ENCODE results near the gene MYH16.
A peak's percentile ranks its signal among the peaks of the same experiment; 100 is the strongest.

MYH16 gene

DNA sequence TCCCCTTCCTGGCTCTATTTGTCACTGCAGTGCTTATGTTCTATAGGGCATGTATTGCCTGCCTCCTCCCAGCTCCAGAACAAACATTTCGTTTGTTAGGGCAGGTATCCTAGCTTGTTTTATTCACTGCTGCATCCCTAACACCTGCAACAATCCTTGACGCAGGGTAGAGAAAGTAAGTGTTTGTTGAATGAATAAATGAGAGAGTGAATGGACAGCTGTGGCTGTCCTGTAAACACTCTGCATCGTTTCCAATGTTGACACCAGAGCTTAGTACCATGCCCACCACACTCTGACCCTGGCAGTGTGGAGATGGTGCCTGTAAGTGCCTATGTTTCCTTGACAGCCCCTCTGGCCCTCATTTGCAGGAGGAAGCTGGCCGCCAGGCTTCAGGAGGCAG, 21.0 kb downstream of the MYH16 start:
- H2BK5ac ChIP-seq (ENCODE audit: low read depth, low read length, poor library complexity) = no peak overlapping the region
- no CpG with 5 or more reads among the region's 4 CpGs for WGBS (ENCODE audit: extremely low coverage, insufficient coverage, insufficient read length)
- H2AFZ ChIP-seq (ENCODE audit: insufficient read depth, low read length, poor library complexity) = no peak overlapping the region

GRCh38 chr7:99296471-99296870, 23.8 kb downstream of the MYH16 start:
- no peak overlapping the region for H3K27ac ChIP-seq (ENCODE audit: low read depth, low read length)

More for the DNA sequence above, 21.0 kb downstream of the MYH16 start:
- no peaks in the 10 kb centered on the region for H3K9me3 ChIP-seq (ENCODE audit: insufficient read depth, low read depth, low read length)
- peaks cover 0 to 2% of the 10 kb centered on the region in 2 experiments for H3K4me1 ChIP-seq (ENCODE audit: control insufficient read depth in 1 of 2, insufficient read depth in 2 of 2, low read length in 2 of 2)
- H3K4ac ChIP-seq (ENCODE audit: low read depth, low read length) = no peak overlapping the region
- no peaks in the 10 kb centered on the region for H3K27me3 ChIP-seq (ENCODE audit: insufficient read depth, low read length)
- H3K23ac ChIP-seq (ENCODE audit: low read length) = no peak overlapping the region
- H3K4me3 ChIP-seq (ENCODE audit: low read depth, low read length) = no peak overlapping the region
- H3K4me2 ChIP-seq (ENCODE audit: low read length) = no peak overlapping the region
- no peak overlapping the region for H4K91ac ChIP-seq (ENCODE audit: low read depth, low read length)
- H4K12ac ChIP-seq (ENCODE audit: low read depth, low read length) = no peak overlapping the region
- no peak overlapping the region for H3K27ac ChIP-seq (ENCODE audit: low read depth, low read length)
- no peak overlapping the region for H2AK5ac ChIP-seq (ENCODE audit: low read length)
- H2BK120ac ChIP-seq (ENCODE audit: insufficient read depth, low read length, poor library complexity) = no peak overlapping the region
- no peak overlapping the region for H3K18ac ChIP-seq (ENCODE audit: low read length)
- no peaks in the 10 kb centered on the region for H3K79me2 ChIP-seq (ENCODE audit: control insufficient read depth, insufficient read depth, low read length, poor library complexity)
- no peak overlapping the region for H2BK12ac ChIP-seq (ENCODE audit: low read length)
- H3K9ac ChIP-seq (ENCODE audit: low read length) = no peak overlapping the region
- no peak overlapping the region for H4K8ac ChIP-seq (ENCODE audit: low read depth, low read length)
- no peak overlapping the region for H3K14ac ChIP-seq (ENCODE audit: low read length)
- H3K36me3 ChIP-seq (ENCODE audit: control insufficient read depth in 1 of 2, insufficient read depth in 2 of 2, low read length in 2 of 2) = no peaks in the 10 kb centered on the region
- H3K79me1 ChIP-seq (ENCODE audit: low read length) = no peaks in the 10 kb centered on the region
- DNase-seq = no peak

DNA sequence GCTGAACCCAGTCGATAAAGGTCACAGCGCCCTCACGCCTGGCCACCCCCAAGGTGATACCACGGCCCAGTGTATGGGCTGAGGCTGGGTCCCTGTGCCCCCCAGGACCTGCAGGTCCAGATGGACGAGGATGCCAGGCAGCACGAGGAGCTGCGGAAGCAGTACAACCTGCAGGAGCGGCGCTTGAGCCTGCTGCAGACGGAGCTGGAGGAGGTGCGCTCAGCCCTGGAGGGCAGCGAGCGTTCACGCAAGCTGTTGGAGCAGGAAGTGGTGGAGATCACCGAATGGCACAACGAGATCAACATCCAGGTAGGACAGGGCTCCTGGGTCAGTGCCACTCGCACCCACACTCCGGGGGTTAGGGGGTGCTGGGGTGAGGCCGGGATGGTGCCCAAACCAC, 28.9 kb downstream of the MYH16 start:
- WGBS (ENCODE audit: extremely low coverage, insufficient coverage, insufficient read length) = no CpG with 5 or more reads among the region's 19 CpGs

More at GRCh38 chr7:99296471-99296870, 23.8 kb downstream of the MYH16 start:
- H3K4me2 ChIP-seq (ENCODE audit: low read length) = no peak overlapping the region
- no peaks in the 10 kb centered on the region for H3K9me3 ChIP-seq (ENCODE audit: insufficient read depth, low read depth, low read length)
- H3K27me3 ChIP-seq (ENCODE audit: insufficient read depth, low read length) = no peaks in the 10 kb centered on the region
- H3K4ac ChIP-seq (ENCODE audit: low read depth, low read length) = no peak overlapping the region
- no peak overlapping the region for H2BK120ac ChIP-seq (ENCODE audit: insufficient read depth, low read length, poor library complexity)
- no peaks in the 10 kb centered on the region for H3K79me1 ChIP-seq (ENCODE audit: low read length)
- H4K12ac ChIP-seq (ENCODE audit: low read depth, low read length) = no peak overlapping the region
- H3K14ac ChIP-seq (ENCODE audit: low read length) = no peak overlapping the region
- H4K91ac ChIP-seq (ENCODE audit: low read depth, low read length) = no peak overlapping the region
- WGBS (ENCODE audit: extremely low coverage, insufficient coverage, insufficient read length) = no CpG with 5 or more reads among the region's 5 CpGs
- no peak overlapping the region for H2AFZ ChIP-seq (ENCODE audit: insufficient read depth, low read length, poor library complexity)
- no peak overlapping the region for H2BK5ac ChIP-seq (ENCODE audit: low read depth, low read length, poor library complexity)
- no peak for DNase-seq
- H2AK5ac ChIP-seq (ENCODE audit: low read length) = no peak overlapping the region
- H3K4me3 ChIP-seq (ENCODE audit: low read depth, low read length) = no peak overlapping the region
- H4K8ac ChIP-seq (ENCODE audit: low read depth, low read length) = no peak overlapping the region
- H2BK12ac ChIP-seq (ENCODE audit: low read length) = no peak overlapping the region
- no peak overlapping the region for H3K9ac ChIP-seq (ENCODE audit: low read length)
- H3K23ac ChIP-seq (ENCODE audit: low read length) = no peak overlapping the region
- no peaks in the 10 kb centered on the region for H3K79me2 ChIP-seq (ENCODE audit: control insufficient read depth, insufficient read depth, low read length, poor library complexity)
- no peaks in the 10 kb centered on the region for H3K36me3 ChIP-seq (ENCODE audit: control insufficient read depth in 1 of 2, insufficient read depth in 2 of 2, low read length in 2 of 2)
- H3K4me1 ChIP-seq (ENCODE audit: control insufficient read depth in 1 of 2, insufficient read depth in 2 of 2, low read length in 2 of 2) = peaks cover 0 to 2% of the 10 kb centered on the region in 2 experiments
- H3K18ac ChIP-seq (ENCODE audit: low read length) = no peak overlapping the region

GRCh38 chr7:99305473-99306260, 33.0 kb downstream of the MYH16 start:
- Histone ChIP-seq H3K79me1 (ENCODE audit: low read length) (no peaks in the 10 kb centered on the region), H3K36me3 (ENCODE audit: control insufficient read depth in 1 of 2, insufficient read depth in 2 of 2, low read length in 2 of 2) (no peaks in the 10 kb centered on the region), H3K9me3 (ENCODE audit: insufficient read depth, low read depth, low read length) (peaks cover 3% of the 10 kb centered on the region), H2AK5ac (ENCODE audit: low read length) (no peak overlapping the region), H3K14ac (ENCODE audit: low read length) (no peak overlapping the region), H3K23ac (ENCODE audit: low read length) (no peak overlapping the region), H2BK120ac (ENCODE audit: insufficient read depth, low read length, poor library complexity) (no peak overlapping the region), H3K27ac (ENCODE audit: low read depth, low read length) (no peak overlapping the region), H3K4me2 (ENCODE audit: low read length) (no peak overlapping the region), H3K4me3 (ENCODE audit: low read depth, low read length) (peak overlapping the region; percentile 23), H4K91ac (ENCODE audit: low read depth, low read length) (no peak overlapping the region), H3K79me2 (ENCODE audit: control insufficient read depth, insufficient read depth, low read length, poor library complexity) (no peaks in the 10 kb centered on the region), H4K12ac (ENCODE audit: low read depth, low read length) (no peak overlapping the region), H3K18ac (ENCODE audit: low read length) (no peak overlapping the region), H3K27me3 (ENCODE audit: insufficient read depth, low read length) (no peaks in the 10 kb centered on the region), H2BK5ac (ENCODE audit: low read depth, low read length, poor library complexity) (no peak overlapping the region), H3K9ac (ENCODE audit: low read length) (no peak overlapping the region), H3K4me1 (ENCODE audit: control insufficient read depth in 1 of 2, insufficient read depth in 2 of 2, low read length in 2 of 2) (peaks cover 3% of the 10 kb centered on the region in 2 experiments), H3K4ac (ENCODE audit: low read depth, low read length) (no peak overlapping the region), H4K8ac (ENCODE audit: low read depth, low read length) (no peak overlapping the region), H2BK12ac (ENCODE audit: low read length) (no peak overlapping the region), H2AFZ (ENCODE audit: insufficient read depth, low read length, poor library complexity) (no peak overlapping the region)
- no CpG with 5 or more reads among the region's 16 CpGs for WGBS (ENCODE audit: extremely low coverage, insufficient coverage, insufficient read length)
- DNase-seq = no peak

More for the DNA sequence above, 28.9 kb downstream of the MYH16 start:
- no peak overlapping the region for H4K91ac ChIP-seq (ENCODE audit: low read depth, low read length)
- no peak overlapping the region for H3K27ac ChIP-seq (ENCODE audit: low read depth, low read length)
- H4K12ac ChIP-seq (ENCODE audit: low read depth, low read length) = no peak overlapping the region
- H2BK12ac ChIP-seq (ENCODE audit: low read length) = no peak overlapping the region
- DNase-seq = no peak
- no peak overlapping the region for H3K14ac ChIP-seq (ENCODE audit: low read length)
- H3K4me3 ChIP-seq (ENCODE audit: low read depth, low read length) = no peak overlapping the region
- no peaks in the 10 kb centered on the region for H3K36me3 ChIP-seq (ENCODE audit: control insufficient read depth in 1 of 2, insufficient read depth in 2 of 2, low read length in 2 of 2)
- no peak overlapping the region for H2AK5ac ChIP-seq (ENCODE audit: low read length)
- no peak overlapping the region for H2BK120ac ChIP-seq (ENCODE audit: insufficient read depth, low read length, poor library complexity)
- H3K27me3 ChIP-seq (ENCODE audit: insufficient read depth, low read length) = no peaks in the 10 kb centered on the region
- no peak overlapping the region for H3K4me2 ChIP-seq (ENCODE audit: low read length)
- no peak overlapping the region for H3K23ac ChIP-seq (ENCODE audit: low read length)
- H3K79me1 ChIP-seq (ENCODE audit: low read length) = no peaks in the 10 kb centered on the region
- H3K9ac ChIP-seq (ENCODE audit: low read length) = no peak overlapping the region
- no peak overlapping the region for H2AFZ ChIP-seq (ENCODE audit: insufficient read depth, low read length, poor library complexity)
- peaks cover 1% of the 10 kb centered on the region for H3K9me3 ChIP-seq (ENCODE audit: insufficient read depth, low read depth, low read length)
- H3K4me1 ChIP-seq (ENCODE audit: control insufficient read depth in 1 of 2, insufficient read depth in 2 of 2, low read length in 2 of 2) = peaks cover 3 to 4% of the 10 kb centered on the region in 2 experiments
- no peaks in the 10 kb centered on the region for H3K79me2 ChIP-seq (ENCODE audit: control insufficient read depth, insufficient read depth, low read length, poor library complexity)
- H4K8ac ChIP-seq (ENCODE audit: low read depth, low read length) = no peak overlapping the region
- no peak overlapping the region for H3K4ac ChIP-seq (ENCODE audit: low read depth, low read length)
- no peak overlapping the region for H3K18ac ChIP-seq (ENCODE audit: low read length)
- H2BK5ac ChIP-seq (ENCODE audit: low read depth, low read length, poor library complexity) = no peak overlapping the region
